Trophoblast cell (in vitro differentiated cells and primary cell): ENCODE results near the gene KMT2C.
"Not testable (repeated sequence)": the region's sequence is repeated elsewhere in the genome, so short reads cannot be mapped to it uniquely, and the experiment has no call there.

Experiments used
- DNase-seq, 2 donors: peaks; one replicate each; pipeline ENCODE4 v3.0.0-alpha.2; 2016
- H2AFZ ChIP-seq: 2 replicates; pipeline ENCODE4 v1.6.1; 2013; ENCODE audit warnings: low read length, moderate library complexity, mild to moderate bottlenecking; ENCODE audit not compliant: insufficient read depth, poor library complexity
- H2AK5ac ChIP-seq: 2 replicates; pipeline ENCODE4 v1.6.1; 2013; ENCODE audit warnings: mild to moderate bottlenecking, low read length
- H2BK120ac ChIP-seq: 2 replicates; pipeline ENCODE4 v1.6.1; 2013; ENCODE audit warnings: low read length, mild to moderate bottlenecking, moderate library complexity; ENCODE audit not compliant: insufficient read depth, poor library complexity
- H2BK12ac ChIP-seq: 2 replicates; pipeline ENCODE4 v1.6.1; 2013; ENCODE audit warnings: mild to moderate bottlenecking, low read length, moderate library complexity
- H2BK5ac ChIP-seq: 2 replicates; pipeline ENCODE4 v1.6.1; 2013; ENCODE audit warnings: low read length, low read depth, moderate library complexity, mild to moderate bottlenecking; ENCODE audit not compliant: poor library complexity
- H3K14ac ChIP-seq: 2 replicates; pipeline ENCODE4 v1.6.1; 2013; ENCODE audit warnings: mild to moderate bottlenecking, low read length
- H3K18ac ChIP-seq: 2 replicates; pipeline ENCODE4 v1.6.1; 2013; ENCODE audit warnings: mild to moderate bottlenecking, low read length
- H3K23ac ChIP-seq: 2 replicates; pipeline ENCODE4 v1.6.1; 2013; ENCODE audit warnings: low read length
- H3K27ac ChIP-seq: 2 replicates; pipeline ENCODE4 v1.5.1; 2013; ENCODE audit warnings: low read depth, mild to moderate bottlenecking, inconsistent platforms, low read length, moderate library complexity
- H3K27me3 ChIP-seq: 2 replicates; pipeline ENCODE4 v1.6.1; 2013; ENCODE audit warnings: inconsistent platforms, mild to moderate bottlenecking, low read length, moderate library complexity; ENCODE audit not compliant: insufficient read depth
- H3K36me3 ChIP-seq, 2 experiments: 1 replicate in 1 of 2; 2 replicates in 1 of 2; pipeline ENCODE4 v1.6.1; 2013; ENCODE audit warnings: low read length in 2 of 2, mild to moderate bottlenecking in 2 of 2, moderate library complexity in 1 of 2; ENCODE audit not compliant: insufficient read depth in 2 of 2, control insufficient read depth in 1 of 2
- H3K4ac ChIP-seq: 2 replicates; pipeline ENCODE4 v1.6.1; 2013; ENCODE audit warnings: low read depth, mild to moderate bottlenecking, low read length, moderate library complexity
- H3K4me1 ChIP-seq, 2 experiments: 1 replicate in 1 of 2; 2 replicates in 1 of 2; pipeline ENCODE4 v1.6.1; 2013; ENCODE audit warnings: low read length in 2 of 2, mild to moderate bottlenecking in 2 of 2, moderate library complexity in 1 of 2; ENCODE audit not compliant: insufficient read depth in 2 of 2, control insufficient read depth in 1 of 2
- H3K4me2 ChIP-seq: 2 replicates; pipeline ENCODE4 v1.6.1; 2013; ENCODE audit warnings: inconsistent platforms, mild to moderate bottlenecking, low read length, moderate library complexity
- H3K4me3 ChIP-seq: 2 replicates; pipeline ENCODE4 v1.5.1; 2013; ENCODE audit warnings: mild to moderate bottlenecking, low read depth, low read length, inconsistent platforms
- H3K79me1 ChIP-seq: one replicate; pipeline ENCODE4 v1.6.1; 2013; ENCODE audit warnings: low read length
- H3K79me2 ChIP-seq: 2 replicates; pipeline ENCODE4 v1.6.1; 2013; ENCODE audit warnings: low read length, mild to moderate bottlenecking; ENCODE audit not compliant: control insufficient read depth, insufficient read depth, poor library complexity
- H3K9ac ChIP-seq: 2 replicates; pipeline ENCODE4 v1.6.1; 2013; ENCODE audit warnings: mild to moderate bottlenecking, low read length
- H3K9me3 ChIP-seq: 2 replicates; pipeline ENCODE4 v1.6.1; 2013; ENCODE audit warnings: low read depth, mild to moderate bottlenecking, control low read depth, inconsistent platforms, low read length; ENCODE audit not compliant: insufficient read depth
- H4K12ac ChIP-seq: 2 replicates; pipeline ENCODE4 v1.6.1; 2013; ENCODE audit warnings: low read depth, mild to moderate bottlenecking, low read length, moderate library complexity
- H4K8ac ChIP-seq: 2 replicates; pipeline ENCODE4 v1.6.1; 2013; ENCODE audit warnings: low read depth, mild to moderate bottlenecking, low read length, moderate library complexity
- H4K91ac ChIP-seq: one replicate; pipeline ENCODE4 v1.6.1; 2013; ENCODE audit warnings: low read depth, mild to moderate bottlenecking, low read length, moderate library complexity
- WGBS: extraction: QIAGEN DNeasy Blood & Tissue Kit; methylation state at CpG from one replicate; pipeline ENCODE4 v1.1.7; 2013; ENCODE audit warnings: missing lambda C conversion rate; ENCODE audit not compliant: insufficient read length, insufficient coverage; ENCODE audit errors: extremely low coverage; 5-methylcytosine and 5-hydroxymethylcytosine counted together

KMT2C gene

DNA sequence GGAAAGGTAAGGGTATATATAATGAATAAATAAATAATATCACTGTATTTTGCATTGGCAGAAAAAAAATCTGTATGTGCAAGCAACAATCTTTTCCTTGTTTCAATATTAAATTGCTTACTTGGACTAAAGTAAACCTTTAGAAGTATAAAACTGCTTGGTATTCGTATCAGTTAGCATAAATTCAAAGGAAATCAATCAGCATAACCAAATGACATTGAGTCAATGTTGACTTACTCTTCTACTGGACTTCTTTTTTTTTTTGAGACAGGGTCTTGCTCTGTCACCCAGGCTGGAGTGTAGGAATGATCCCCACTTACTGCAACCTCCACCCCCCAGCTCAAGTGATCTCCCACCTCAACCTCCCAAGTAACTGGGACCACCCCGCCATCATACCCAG, 42.3 kb upstream of the KMT2C start:
- Histone ChIP-seq H3K23ac (no peak overlapping the region), H3K27ac (no peak overlapping the region), H3K4ac (no peak overlapping the region), H3K36me3 (no peaks in the 10 kb centered on the region), H3K27me3 (no peaks in the 10 kb centered on the region), H3K14ac (no peak overlapping the region), H3K4me2 (no peak overlapping the region), H2AK5ac (no peak overlapping the region), H3K4me1 (no peaks in the 10 kb centered on the region), H2BK12ac (no peak overlapping the region), H3K9me3 (no peaks in the 10 kb centered on the region), H2BK120ac (no peak overlapping the region), H4K12ac (no peak overlapping the region), H3K9ac (no peak overlapping the region), H4K91ac (no peak overlapping the region), H3K79me1 (no peaks in the 10 kb centered on the region), H2BK5ac (no peak overlapping the region), H3K4me3 (no peak overlapping the region), H2AFZ (no peak overlapping the region), H3K79me2 (no peaks in the 10 kb centered on the region), H4K8ac (no peak overlapping the region), H3K18ac (no peak overlapping the region)
- no CpG with 5 or more reads among the region's 2 CpGs for WGBS
- DNase-seq, result no peak

GRCh38 chr7:152477079-152477478, 41.3 kb upstream of the KMT2C start:
- no peak overlapping the region for H3K23ac ChIP-seq
- no peaks in the 10 kb centered on the region for H3K27me3 ChIP-seq
- no peak overlapping the region for H3K4me3 ChIP-seq
- no peaks in the 10 kb centered on the region for H3K9me3 ChIP-seq
- H3K36me3 ChIP-seq, result no peaks in the 10 kb centered on the region
- H3K4ac ChIP-seq, result no peak overlapping the region
- no peak for DNase-seq
- H4K12ac ChIP-seq, result no peak overlapping the region
- H2AFZ ChIP-seq, result no peak overlapping the region
- no CpG with 5 or more reads among the region's 2 CpGs for WGBS
- no peaks in the 10 kb centered on the region for H3K79me2 ChIP-seq
- H4K8ac ChIP-seq, result no peak overlapping the region
- H2BK120ac ChIP-seq, result no peak overlapping the region
- H3K79me1 ChIP-seq, result no peaks in the 10 kb centered on the region
- no peak overlapping the region for H3K18ac ChIP-seq
- no peak overlapping the region for H2BK12ac ChIP-seq
- H3K9ac ChIP-seq, result no peak overlapping the region
- H3K27ac ChIP-seq, result no peak overlapping the region
- no peak overlapping the region for H2AK5ac ChIP-seq
- H3K14ac ChIP-seq, result no peak overlapping the region
- H4K91ac ChIP-seq, result no peak overlapping the region
- no peaks in the 10 kb centered on the region for H3K4me1 ChIP-seq
- H3K4me2 ChIP-seq, result no peak overlapping the region
- H2BK5ac ChIP-seq, result no peak overlapping the region

DNA sequence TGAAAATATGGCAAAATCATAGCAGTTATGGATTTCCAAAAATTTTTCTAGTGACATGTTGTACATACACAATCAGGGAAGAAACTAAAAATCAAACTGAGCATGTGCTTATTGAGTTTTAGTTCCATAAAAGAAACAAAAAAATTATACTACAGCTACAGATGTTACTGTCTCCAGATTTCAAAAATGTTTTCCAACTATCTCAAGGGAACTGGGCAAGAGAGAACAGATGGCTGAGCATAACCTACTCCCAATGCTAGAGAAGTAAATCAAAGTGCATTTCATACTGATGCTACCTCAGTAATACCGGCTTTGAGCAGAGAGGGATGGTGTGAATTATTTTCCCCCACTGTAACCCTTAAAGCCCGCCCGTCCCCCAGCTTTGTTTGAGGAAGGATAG, 40.7 kb upstream of the KMT2C start:
- Histone ChIP-seq H3K27ac (no peak overlapping the region), H3K36me3 (no peaks in the 10 kb centered on the region), H3K79me1 (no peaks in the 10 kb centered on the region), H3K9me3 (peaks cover under 1% of the 10 kb centered on the region), H3K14ac (no peak overlapping the region), H4K91ac (no peak overlapping the region), H2AFZ (no peak overlapping the region), H3K4ac (no peak overlapping the region), H3K23ac (no peak overlapping the region), H3K4me3 (no peak overlapping the region), H3K27me3 (no peaks in the 10 kb centered on the region), H2BK120ac (no peak overlapping the region), H3K4me1 (no peaks in the 10 kb centered on the region), H3K9ac (no peak overlapping the region), H2AK5ac (no peak overlapping the region), H4K12ac (no peak overlapping the region), H3K18ac (no peak overlapping the region), H2BK12ac (no peak overlapping the region), H4K8ac (no peak overlapping the region), H3K4me2 (no peak overlapping the region), H2BK5ac (no peak overlapping the region), H3K79me2 (no peaks in the 10 kb centered on the region)
- DNase-seq, result no peak
- no CpG with 5 or more reads among the region's 3 CpGs for WGBS

GRCh38 chr7:152471023-152471620, 35.3 kb upstream of the KMT2C start:
- no CpG with 5 or more reads among the region's 8 CpGs for WGBS
- H3K27me3 ChIP-seq, result not testable (repeated sequence)

More at GRCh38 chr7:152471023-152471620, 35.3 kb upstream of the KMT2C start:
- not testable (repeated sequence) for H3K79me2 ChIP-seq, H2BK5ac ChIP-seq, H2AK5ac ChIP-seq, DNase-seq, H3K79me1 ChIP-seq, H3K4me2 ChIP-seq, H2BK120ac ChIP-seq, H3K18ac ChIP-seq, H3K4me3 ChIP-seq, H3K23ac ChIP-seq, H3K4me1 ChIP-seq, H2AFZ ChIP-seq, H4K91ac ChIP-seq, H4K8ac ChIP-seq, H4K12ac ChIP-seq, H3K14ac ChIP-seq, H3K9ac ChIP-seq, H3K9me3 ChIP-seq, H3K36me3 ChIP-seq, H3K4ac ChIP-seq, H3K27ac ChIP-seq, H2BK12ac ChIP-seq
